ENCODE measurements around the gene CDKN1C.

- TF ChIP-seq EZH2phosphoT487 (IDR thresholded peaks at IDR 0.05; ENCODE audit: insufficient read depth, low read depth): peak; percentile 54; the same call in 1 of the 2 replicates
- no peak for TF ChIP-seq EZH2 (IDR thresholded peaks at IDR 0.05; ENCODE audit: insufficient read depth, poor library complexity, severe bottlenecking)
These were observed 1.4 kb downstream of the CDKN1C start for GRCh38 chr11:2883979-2884815.

Data from GM23248 (cell line).